ENCODE data around the gene SLITRK2. TPM values are rescaled to one million over a fixed set of nuclear protein-coding genes. Genes with fewer than 3 reads are reported as not detected.

The SLITRK2 gene
- total RNA-seq, 1 experiment from 2014 or later = not detected

- H3K9me3 Mint-ChIP-seq (ENCODE audit: low read depth, unreplicated experiment) = peaks cover 8% of the 10 kb centered on the region
- intact Hi-C loops (cut with micrococcal nuclease; ENCODE audit: unreplicated experiment) = no loop called here
- H3K36me3 Mint-ChIP-seq (ENCODE audit: insufficient read depth, unreplicated experiment) = no peaks in the 10 kb centered on the region
- no peak overlapping the region for H3K27ac Mint-ChIP-seq (ENCODE audit: unreplicated experiment)
- H3K4me1 Mint-ChIP-seq (ENCODE audit: low read depth, unreplicated experiment) = no peaks in the 10 kb centered on the region
- no peak for TF ChIP-seq CTCF (IDR thresholded peaks at IDR 0.05; ENCODE audit: unreplicated experiment)
- H3K27me3 Mint-ChIP-seq (ENCODE audit: unreplicated experiment) = no peaks in the 10 kb centered on the region
- no peak for DNase-seq
- CTCF ChIA-PET = no interaction called here
- no peak overlapping the region for H3K4me3 Mint-ChIP-seq (ENCODE audit: low read depth, unreplicated experiment)
- no TSS peak for BruUV-seq (replicated peaks)
Observed at GRCh38 chrX:145856181-145856580, 38.6 kb downstream of the SLITRK2 start.

GRCh38 chrX:145861818-145862217, 44.2 kb downstream of the SLITRK2 start:
- Mint-ChIP-seq H3K27ac (ENCODE audit: unreplicated experiment) (no peak overlapping the region), H3K4me3 (ENCODE audit: low read depth, unreplicated experiment) (no peak overlapping the region), H3K27me3 (ENCODE audit: unreplicated experiment) (no peaks in the 10 kb centered on the region), H3K36me3 (ENCODE audit: insufficient read depth, unreplicated experiment) (no peaks in the 10 kb centered on the region), H3K4me1 (ENCODE audit: low read depth, unreplicated experiment) (no peaks in the 10 kb centered on the region), H3K9me3 (ENCODE audit: low read depth, unreplicated experiment) (peaks cover 9% of the 10 kb centered on the region)
- CTCF ChIA-PET = no interaction called here
- intact Hi-C loops (cut with micrococcal nuclease; ENCODE audit: unreplicated experiment) = no loop called here
- BruUV-seq (replicated peaks) = no TSS peak
- no peak for DNase-seq
- TF ChIP-seq CTCF (IDR thresholded peaks at IDR 0.05; ENCODE audit: unreplicated experiment) = no peak

- intact Hi-C loops (cut with micrococcal nuclease; ENCODE audit: unreplicated experiment) = no loop called here
- no peak for DNase-seq
- Mint-ChIP-seq H3K27me3 (ENCODE audit: unreplicated experiment) (no peaks in the 10 kb centered on the region), H3K36me3 (ENCODE audit: insufficient read depth, unreplicated experiment) (no peaks in the 10 kb centered on the region), H3K4me1 (ENCODE audit: low read depth, unreplicated experiment) (no peaks in the 10 kb centered on the region), H3K9me3 (ENCODE audit: low read depth, unreplicated experiment) (peaks cover 12% of the 10 kb centered on the region), H3K27ac (ENCODE audit: unreplicated experiment) (no peak overlapping the region), H3K4me3 (ENCODE audit: low read depth, unreplicated experiment) (no peak overlapping the region)
- no TSS peak for BruUV-seq (replicated peaks)
- CTCF ChIA-PET = no interaction called here
- TF ChIP-seq CTCF (IDR thresholded peaks at IDR 0.05; ENCODE audit: unreplicated experiment) = no peak
Observed at GRCh38 chrX:145865082-145865481, 47.5 kb downstream of the SLITRK2 start.

Data from Calu3 (cell line).